ENCODE data around the gene DMWD.

- TF ChIP-seq CTCF (conservative IDR thresholded peaks at IDR 0.05; ENCODE audit: low read length) (no peak), EZH2phosphoT487 (IDR thresholded peaks at IDR 0.05; ENCODE audit: borderline replicate concordance, low read depth, low read length) (no peak)
These were observed 10.4 kb downstream of the DMWD start, which contains the start of gene DMPK for GRCh38 chr19:45782162-45782691.

Data from OCI-LY7 (cell line).